GM19239 (cell line): ENCODE data around the gene FBN1.

Experiments
- DNase-seq: peaks from one replicate; pipeline ENCODE4 v3.0.0; 2011; ENCODE audit warnings: low spot score; ENCODE audit not compliant: insufficient read length
- FAIRE-seq: peaks from 2 replicates; lab custom pipeline; 2011; peaks lifted over from hg19 to GRCh38; lab: Jason Lieb, UNC

Gene FBN1

GRCh38 chr15:48532946-48533345 lies 112.6 kb downstream of the FBN1 start:
- FAIRE-seq (no peak), DNase-seq (no peak)

- no peak for DNase-seq
- FAIRE-seq, result no peak
These were observed 115.0 kb downstream of the FBN1 start for GRCh38 chr15:48530528-48530927.

GRCh38 chr15:48528921-48529320 lies 116.6 kb downstream of the FBN1 start:
- FAIRE-seq (no peak), DNase-seq (no peak)

GRCh38 chr15:48527517-48527916 lies 118.0 kb downstream of the FBN1 start:
- no peak for DNase-seq
- no peak for FAIRE-seq

GRCh38 chr15:48522911-48523310 lies 122.6 kb downstream of the FBN1 start:
- no peak for FAIRE-seq
- no peak for DNase-seq

GRCh38 chr15:48522123-48522522 lies 123.4 kb downstream of the FBN1 start:
- FAIRE-seq (no peak), DNase-seq (no peak)

GRCh38 chr15:48520376-48521155 lies 124.9 kb downstream of the FBN1 start:
- FAIRE-seq, result no peak
- no peak for DNase-seq

GRCh38 chr15:48516121-48516520 lies 129.4 kb downstream of the FBN1 start:
- DNase-seq (no peak), FAIRE-seq (no peak)

- FAIRE-seq (no peak), DNase-seq (no peak)
These were observed 130.0 kb downstream of the FBN1 start for GRCh38 chr15:48515500-48515899.

GRCh38 chr15:48514103-48514816 lies 131.2 kb downstream of the FBN1 start:
- no peak for FAIRE-seq
- no peak for DNase-seq

- FAIRE-seq (no peak), DNase-seq (no peak)
These were observed 134.5 kb downstream of the FBN1 start for GRCh38 chr15:48510976-48511375.

- DNase-seq (peak; percentile 17), FAIRE-seq (peak; percentile 93)
These were observed 138.0 kb downstream of the FBN1 start for GRCh38 chr15:48507416-48508065.

- FAIRE-seq, result no peak
- DNase-seq, result no peak
These were observed 140.4 kb downstream of the FBN1 start for GRCh38 chr15:48505067-48505466.

GRCh38 chr15:48501208-48501607 lies 144.3 kb downstream of the FBN1 start:
- DNase-seq (no peak), FAIRE-seq (peak; percentile 73)

- DNase-seq (no peak), FAIRE-seq (no peak)
These were observed 144.9 kb downstream of the FBN1 start for GRCh38 chr15:48500595-48500994.

- FAIRE-seq (no peak), DNase-seq (no peak)
These were observed 145.5 kb downstream of the FBN1 start for GRCh38 chr15:48499978-48500377.

GRCh38 chr15:48498828-48499227 lies 146.7 kb downstream of the FBN1 start:
- no peak for DNase-seq

GRCh38 chr15:48494631-48495030 lies 150.9 kb downstream of the FBN1 start:
- FAIRE-seq (no peak), DNase-seq (no peak)

More at GRCh38 chr15:48498828-48499227, 146.7 kb downstream of the FBN1 start:
- no peak for FAIRE-seq

- FAIRE-seq (peak; percentile 52), DNase-seq (no peak)
These were observed 151.7 kb downstream of the FBN1 start for GRCh38 chr15:48493763-48494225.

GRCh38 chr15:48493084-48493762 lies 152.3 kb downstream of the FBN1 start:
- DNase-seq (no peak), FAIRE-seq (no peak)
